ENCODE results near the gene ADD2. TPM values are rescaled to one million over a fixed set of nuclear protein-coding genes. Genes with fewer than 3 reads are reported as not detected.

Gene ADD2
- total RNA-seq, 2 donors from 2014 or later = 2.3 to 7.6 TPM

- no peak for TF ChIP-seq CTCF (IDR thresholded peaks at IDR 0.05)
- TF ChIP-seq POLR2A (IDR thresholded peaks at IDR 0.05) = no peak
- intact Hi-C loops (cut with DNase I) = no loop called here
- H3K27ac ChIP-seq = no peak overlapping the region
- no peak overlapping the region for H3K4me3 ChIP-seq
- no peaks in the 10 kb centered on the region for H3K4me1 ChIP-seq
- H3K9me3 ChIP-seq = no peaks in the 10 kb centered on the region
- no peak for DNase-seq
- no peak for ATAC-seq
- H3K27me3 ChIP-seq = no peaks in the 10 kb centered on the region
- WGBS, 2 donors = 63 to 67% methylated on average over 2 of the region's 2 CpGs
- H3K36me3 ChIP-seq (replicated peaks in 1 of 2; ENCODE audit: insufficient read depth in 1 of 2, low read depth in 2 of 2) = no peaks in the 10 kb centered on the region
Measured at GRCh38 chr2:70615222-70615621, 152.8 kb downstream of the ADD2 start.

GRCh38 chr2:70613521-70613920, 154.5 kb downstream of the ADD2 start:
- Histone ChIP-seq H3K4me3 (no peak overlapping the region), H3K4me1 (peaks cover 7% of the 10 kb centered on the region), H3K9me3 (no peaks in the 10 kb centered on the region), H3K27ac (no peak overlapping the region), H3K36me3 (replicated peaks in 1 of 2; ENCODE audit: insufficient read depth in 1 of 2, low read depth in 2 of 2) (no peaks in the 10 kb centered on the region), H3K27me3 (no peaks in the 10 kb centered on the region)
- WGBS, 2 donors = 71 to 77% methylated on average over 4 to 7 of the region's 7 CpGs
- no peak for TF ChIP-seq POLR2A (IDR thresholded peaks at IDR 0.05)
- TF ChIP-seq CTCF (IDR thresholded peaks at IDR 0.05) = no peak
- DNase-seq (no peak), ATAC-seq (no peak)
- intact Hi-C loops (cut with DNase I) = loop anchor here (5.0 kb wide), 1 partner anchor 271 kb away; no protein-coding TSS in a partner anchor

- ATAC-seq (no peak), DNase-seq (no peak)
- H3K9me3 ChIP-seq = no peaks in the 10 kb centered on the region
- 84 to 94% methylated on average over 3 of the region's 3 CpGs for WGBS, 2 donors
- H3K36me3 ChIP-seq (replicated peaks in 1 of 2; ENCODE audit: insufficient read depth in 1 of 2, low read depth in 2 of 2) = no peaks in the 10 kb centered on the region
- intact Hi-C loops (cut with DNase I) = loop anchor here (5.0 kb wide), 1 partner anchor 270 kb away; no protein-coding TSS in a partner anchor
- H3K27ac ChIP-seq = no peak overlapping the region
- no peak for TF ChIP-seq CTCF (IDR thresholded peaks at IDR 0.05)
- no peak for TF ChIP-seq POLR2A (IDR thresholded peaks at IDR 0.05)
- no peak overlapping the region for H3K4me3 ChIP-seq
- H3K27me3 ChIP-seq = no peaks in the 10 kb centered on the region
- peaks cover 10% of the 10 kb centered on the region for H3K4me1 ChIP-seq
Measured at GRCh38 chr2:70612574-70612973, 155.4 kb downstream of the ADD2 start.

GRCh38 chr2:70608373-70608772, 159.6 kb downstream of the ADD2 start:
- Histone ChIP-seq H3K27me3 (no peaks in the 10 kb centered on the region), H3K36me3 (replicated peaks in 1 of 2; ENCODE audit: insufficient read depth in 1 of 2, low read depth in 2 of 2) (no peaks in the 10 kb centered on the region), H3K4me3 (no peak overlapping the region), H3K9me3 (no peaks in the 10 kb centered on the region), H3K27ac (peak overlapping the region in 3 of 4 donors; percentile 26 to 57 (median 52)), H3K4me1 (peaks cover 10% of the 10 kb centered on the region)
- ATAC-seq (peak; percentile 71), DNase-seq (no peak)
- 60 to 66% methylated on average over 6 of the region's 6 CpGs for WGBS, 2 donors
- TF ChIP-seq CTCF (IDR thresholded peaks at IDR 0.05) = no peak
- TF ChIP-seq POLR2A (IDR thresholded peaks at IDR 0.05) = no peak
- intact Hi-C loops (cut with DNase I) = no loop called here

- Histone ChIP-seq H3K4me1 (peaks cover 10% of the 10 kb centered on the region), H3K36me3 (replicated peaks in 1 of 2; ENCODE audit: insufficient read depth in 1 of 2, low read depth in 2 of 2) (no peaks in the 10 kb centered on the region), H3K27me3 (no peaks in the 10 kb centered on the region), H3K4me3 (no peak overlapping the region), H3K9me3 (no peaks in the 10 kb centered on the region), H3K27ac (no peak overlapping the region)
- DNase-seq (no peak), ATAC-seq (no peak)
- intact Hi-C loops (cut with DNase I) = no loop called here
- 68 to 71% methylated on average over 8 of the region's 8 CpGs for WGBS, 2 donors
- TF ChIP-seq CTCF (IDR thresholded peaks at IDR 0.05) (no peak), POLR2A (IDR thresholded peaks at IDR 0.05) (no peak)
Measured at GRCh38 chr2:70607121-70607561, 160.9 kb downstream of the ADD2 start.
